ENCODE results near the gene CFAP299. TPM values are rescaled to one million over a fixed set of nuclear protein-coding genes. Genes with fewer than 3 reads are reported as not detected.
A peak's percentile ranks its signal among the peaks of the same experiment; 100 is the strongest.

CFAP299 gene
- total RNA-seq, 2 experiments from 2014 or later = 0.63 to 3.7 TPM

GRCh38 chr4:80781431-80781830 lies 445.9 kb downstream of the CFAP299 start:
- Histone ChIP-seq H3K9me3 (ENCODE audit: low read length) (peaks cover 14% of the 10 kb centered on the region; the same call in 1 of the 2 replicates), H3K4me1 (ENCODE audit: insufficient read depth, low read length, poor library complexity, severe bottlenecking) (no peaks in the 10 kb centered on the region), H3K79me2 (ENCODE audit: insufficient read depth, low read depth, low read length) (no peaks in the 10 kb centered on the region), H4K20me1 (ENCODE audit: insufficient read depth, low read length) (no peaks in the 10 kb centered on the region), H2AFZ (ENCODE audit: low read length) (no peak overlapping the region; the same call in 1 of the 2 replicates), H3K4me3 (ENCODE audit: low read depth, low read length, poor library complexity, severe bottlenecking) (no peak overlapping the region), H3K4me2 (ENCODE audit: low read length) (no peak overlapping the region), H3K27ac (ENCODE audit: low read depth, low read length, poor library complexity, severe bottlenecking) (no peak overlapping the region), H3K9me2 (ENCODE audit: insufficient read depth, low read length) (no peaks in the 10 kb centered on the region), H3K36me3 (ENCODE audit: insufficient read depth, low read length) (no peaks in the 10 kb centered on the region; the same call in 1 of the 2 replicates)
- POLR2A ChIA-PET = interaction anchor here (1.4 kb wide), 1 partner anchor 11 kb away, joined by 7 read pairs; no protein-coding TSS in a partner anchor
- no peak for DNase-seq (ENCODE audit: low spot score)
- CTCF ChIA-PET (ENCODE audit: unreplicated experiment) = no interaction called here
- BruUV-seq (replicated peaks) = no TSS peak
- no peak for TF ChIP-seq EZH2phosphoT487 (IDR thresholded peaks at IDR 0.05; ENCODE audit: borderline replicate concordance, low read depth, low read length)
- no peak for TF ChIP-seq CTCF (conservative IDR thresholded peaks at IDR 0.05; ENCODE audit: low read length)
- intact Hi-C loops (cut with micrococcal nuclease; ENCODE audit: unreplicated experiment) = no loop called here

- Histone ChIP-seq H3K9me2 (ENCODE audit: insufficient read depth, low read length) (no peaks in the 10 kb centered on the region), H3K9me3 (ENCODE audit: low read length) (peaks cover 34% of the 10 kb centered on the region; the same call in 1 of the 2 replicates), H3K36me3 (ENCODE audit: insufficient read depth, low read length) (peaks cover 13% of the 10 kb centered on the region), H4K20me1 (ENCODE audit: insufficient read depth, low read length) (no peaks in the 10 kb centered on the region), H3K4me3 (ENCODE audit: low read depth, low read length, poor library complexity, severe bottlenecking) (no peak overlapping the region), H3K27ac (ENCODE audit: low read depth, low read length, poor library complexity, severe bottlenecking) (no peak overlapping the region), H2AFZ (ENCODE audit: low read length) (peak overlapping the region; percentile 41; the same call in 1 of the 2 replicates), H3K79me2 (ENCODE audit: insufficient read depth, low read depth, low read length) (no peaks in the 10 kb centered on the region), H3K4me2 (ENCODE audit: low read length) (peak overlapping the region; percentile 18), H3K4me1 (ENCODE audit: insufficient read depth, low read length, poor library complexity, severe bottlenecking) (peaks cover 21% of the 10 kb centered on the region)
- intact Hi-C loops (cut with micrococcal nuclease; ENCODE audit: unreplicated experiment) = no loop called here
- DNase-seq (ENCODE audit: low spot score) = peak; percentile 26
- POLR2A ChIA-PET = interaction anchor here (0.9 to 2.6 kb wide), 5 partner anchors 11 to 176 kb away, joined by 3 to 8 read pairs (median 3); no protein-coding TSS in a partner anchor
- CTCF ChIA-PET (ENCODE audit: unreplicated experiment) = no interaction called here
- no peak for TF ChIP-seq CTCF (conservative IDR thresholded peaks at IDR 0.05; ENCODE audit: low read length)
- no peak for TF ChIP-seq EZH2phosphoT487 (IDR thresholded peaks at IDR 0.05; ENCODE audit: borderline replicate concordance, low read depth, low read length)
- BruUV-seq (replicated peaks) = no TSS peak
Observed at GRCh38 chr4:80787306-80787705, 451.8 kb downstream of the CFAP299 start.

- Histone ChIP-seq H3K4me1 (ENCODE audit: insufficient read depth, low read length, poor library complexity, severe bottlenecking) (peaks cover 21% of the 10 kb centered on the region), H3K27ac (ENCODE audit: low read depth, low read length, poor library complexity, severe bottlenecking) (no peak overlapping the region), H3K36me3 (ENCODE audit: insufficient read depth, low read length) (peaks cover 13% of the 10 kb centered on the region; the same call in 1 of the 2 replicates), H3K79me2 (ENCODE audit: insufficient read depth, low read depth, low read length) (no peaks in the 10 kb centered on the region), H3K9me3 (ENCODE audit: low read length) (peaks cover 38% of the 10 kb centered on the region; the same call in 1 of the 2 replicates), H3K4me3 (ENCODE audit: low read depth, low read length, poor library complexity, severe bottlenecking) (no peak overlapping the region), H3K9me2 (ENCODE audit: insufficient read depth, low read length) (no peaks in the 10 kb centered on the region), H3K4me2 (ENCODE audit: low read length) (no peak overlapping the region), H2AFZ (ENCODE audit: low read length) (peak overlapping the region; percentile 37; the same call in 1 of the 2 replicates), H4K20me1 (ENCODE audit: insufficient read depth, low read length) (no peaks in the 10 kb centered on the region)
- peak; percentile 44 for DNase-seq (ENCODE audit: low spot score)
- TF ChIP-seq EZH2phosphoT487 (IDR thresholded peaks at IDR 0.05; ENCODE audit: borderline replicate concordance, low read depth, low read length) (no peak), CTCF (conservative IDR thresholded peaks at IDR 0.05; ENCODE audit: low read length) (no peak)
- intact Hi-C loops (cut with micrococcal nuclease; ENCODE audit: unreplicated experiment) = no loop called here
- ChIA-PET POLR2A (interaction anchor here (0.7 to 1.8 kb wide), 8 partner anchors 11 to 146 kb away, joined by 3 to 5 read pairs (median 3); no protein-coding TSS in a partner anchor), CTCF (ENCODE audit: unreplicated experiment) (interaction anchor here (0.5 kb wide), 1 partner anchor 259 kb away, joined by 8 read pairs; no protein-coding TSS in a partner anchor)
- BruUV-seq (replicated peaks) = no TSS peak
Observed at GRCh38 chr4:80788798-80789197, 453.3 kb downstream of the CFAP299 start.
